ENCODE data around the gene CCDC187.

DNA sequence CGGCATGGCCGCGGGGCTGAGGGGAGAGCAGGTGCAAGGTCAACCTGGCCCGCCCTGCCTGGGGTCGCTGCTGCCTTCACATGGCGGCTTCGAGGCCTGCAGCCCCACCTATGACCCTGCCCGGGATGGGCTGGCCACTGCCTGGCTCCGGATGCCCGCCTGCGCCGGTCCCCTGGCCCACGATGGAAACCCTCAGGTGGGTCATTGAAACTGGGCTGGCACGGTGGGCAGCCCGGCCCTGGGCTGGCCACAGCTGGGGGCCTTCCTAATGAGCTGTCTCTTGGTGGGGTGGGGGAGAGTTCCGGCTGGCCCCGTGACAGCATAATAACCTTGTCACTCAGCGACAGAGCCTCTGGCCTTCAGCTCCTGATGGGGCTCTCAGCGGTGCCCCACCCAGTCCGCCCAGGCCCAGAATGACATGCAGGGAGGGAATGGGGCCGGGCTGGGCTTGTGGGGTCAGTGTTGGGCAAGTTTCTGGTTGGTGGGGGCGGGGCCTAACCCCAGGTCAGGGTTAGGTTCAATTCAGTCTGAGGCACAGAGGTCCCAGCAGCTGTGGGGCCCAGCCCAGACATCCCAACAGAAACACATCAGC, at the start of gene CCDC187:
- TF ChIP-seq, protein P1, sequence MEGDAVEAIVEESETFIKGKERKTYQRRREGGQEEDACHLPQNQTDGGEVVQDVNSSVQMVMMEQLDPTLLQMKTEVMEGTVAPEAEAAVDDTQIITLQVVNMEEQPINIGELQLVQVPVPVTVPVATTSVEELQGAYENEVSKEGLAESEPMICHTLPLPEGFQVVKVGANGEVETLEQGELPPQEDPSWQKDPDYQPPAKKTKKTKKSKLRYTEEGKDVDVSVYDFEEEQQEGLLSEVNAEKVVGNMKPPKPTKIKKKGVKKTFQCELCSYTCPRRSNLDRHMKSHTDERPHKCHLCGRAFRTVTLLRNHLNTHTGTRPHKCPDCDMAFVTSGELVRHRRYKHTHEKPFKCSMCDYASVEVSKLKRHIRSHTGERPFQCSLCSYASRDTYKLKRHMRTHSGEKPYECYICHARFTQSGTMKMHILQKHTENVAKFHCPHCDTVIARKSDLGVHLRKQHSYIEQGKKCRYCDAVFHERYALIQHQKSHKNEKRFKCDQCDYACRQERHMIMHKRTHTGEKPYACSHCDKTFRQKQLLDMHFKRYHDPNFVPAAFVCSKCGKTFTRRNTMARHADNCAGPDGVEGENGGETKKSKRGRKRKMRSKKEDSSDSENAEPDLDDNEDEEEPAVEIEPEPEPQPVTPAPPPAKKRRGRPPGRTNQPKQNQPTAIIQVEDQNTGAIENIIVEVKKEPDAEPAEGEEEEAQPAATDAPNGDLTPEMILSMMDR (conservative IDR thresholded peaks at IDR 0.05; ENCODE audit: low read depth, low read length) = no peak
- no peak for TF ChIP-seq EZH2 (IDR thresholded peaks at IDR 0.05; ENCODE audit: borderline replicate concordance, low read depth, low read length, poor library complexity, severe bottlenecking)
